ENCODE measurements around the gene NADK. TPM values are rescaled to one million over a fixed set of nuclear protein-coding genes. Genes with fewer than 3 reads are reported as not detected.
A peak's percentile ranks its signal among the peaks of the same experiment; 100 is the strongest.

Gene NADK
- total RNA-seq, 1 experiment from 2014 or later = 56.4 TPM

DNA sequence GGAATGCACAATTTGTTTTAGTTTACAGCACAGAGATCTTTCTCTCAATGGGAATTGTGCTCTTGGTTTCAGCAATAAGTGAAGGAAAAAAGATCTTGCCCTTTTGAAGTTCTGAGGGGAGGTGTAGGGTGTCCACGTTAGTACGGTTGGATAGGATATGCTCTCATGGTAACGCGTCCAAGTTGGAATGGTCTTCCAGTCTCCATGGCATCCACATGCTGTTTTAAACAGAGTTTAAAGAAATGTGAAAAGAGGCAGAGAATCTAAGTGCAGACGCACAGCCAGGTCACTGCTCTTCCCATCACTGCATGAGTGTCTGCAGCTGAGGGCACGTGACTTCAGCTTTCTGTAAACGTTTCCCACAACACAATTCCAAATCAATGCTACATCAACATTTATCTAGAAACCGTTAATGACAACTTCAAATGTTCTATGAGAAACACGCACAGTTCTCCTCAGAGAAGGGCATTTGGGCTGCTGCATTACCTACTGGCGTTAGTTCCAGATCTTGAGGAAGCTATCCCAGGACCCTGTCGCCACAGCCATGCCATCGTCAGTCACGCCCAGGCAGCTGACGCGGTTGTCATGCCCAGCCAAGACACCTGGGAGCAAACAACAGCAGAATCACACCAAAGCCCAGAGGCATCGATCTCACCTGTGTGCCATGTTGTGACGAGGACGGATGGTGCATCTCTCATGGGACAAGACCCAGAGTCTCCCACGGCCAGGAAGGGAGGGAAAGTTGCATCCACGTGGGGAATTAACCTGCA is 8.8 kb upstream of the NADK start:
- DNase-seq (ENCODE audit: low read depth) = no peak

DNA sequence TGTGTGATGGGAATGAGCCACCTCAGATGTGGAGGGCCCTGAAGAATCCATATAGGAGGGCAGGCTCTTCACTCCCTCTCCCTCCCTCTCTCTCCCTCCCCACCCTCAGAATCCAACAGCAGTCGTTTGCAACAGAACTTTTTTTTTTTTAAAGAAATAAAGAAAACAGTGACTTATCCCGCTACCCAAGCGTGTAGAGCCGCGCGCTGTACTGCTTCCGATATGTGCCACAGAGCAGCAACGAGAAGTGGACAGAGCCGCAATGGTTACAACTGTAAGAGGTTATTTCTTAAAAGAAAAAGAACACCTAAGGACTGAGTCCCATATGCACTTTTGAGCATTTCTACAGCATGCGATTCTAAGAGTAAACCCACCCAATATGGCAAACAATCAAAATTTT is 7.4 kb upstream of the NADK start:
- DNase-seq (ENCODE audit: low read depth) = no peak

DNA sequence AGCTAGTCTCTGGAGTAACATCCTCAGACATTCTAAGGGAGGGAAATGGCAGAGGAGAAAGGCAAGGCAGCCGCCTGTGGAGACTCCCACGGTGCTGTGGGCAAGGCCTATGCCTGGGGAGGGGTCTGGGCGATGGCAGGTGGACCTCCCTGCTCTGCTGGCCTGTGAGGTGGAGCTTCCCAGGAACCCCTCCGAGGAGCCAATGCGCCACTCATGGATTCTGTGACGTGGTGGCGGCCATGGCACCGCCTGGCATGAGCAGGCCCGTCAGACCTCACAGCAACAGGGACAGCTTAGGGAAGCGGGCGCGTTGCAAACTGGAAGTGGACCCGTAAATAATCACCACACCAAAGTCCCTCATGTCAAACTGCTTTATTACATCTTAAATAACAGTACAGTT is 6.7 kb upstream of the NADK start:
- no peak for DNase-seq (ENCODE audit: low read depth)

DNA sequence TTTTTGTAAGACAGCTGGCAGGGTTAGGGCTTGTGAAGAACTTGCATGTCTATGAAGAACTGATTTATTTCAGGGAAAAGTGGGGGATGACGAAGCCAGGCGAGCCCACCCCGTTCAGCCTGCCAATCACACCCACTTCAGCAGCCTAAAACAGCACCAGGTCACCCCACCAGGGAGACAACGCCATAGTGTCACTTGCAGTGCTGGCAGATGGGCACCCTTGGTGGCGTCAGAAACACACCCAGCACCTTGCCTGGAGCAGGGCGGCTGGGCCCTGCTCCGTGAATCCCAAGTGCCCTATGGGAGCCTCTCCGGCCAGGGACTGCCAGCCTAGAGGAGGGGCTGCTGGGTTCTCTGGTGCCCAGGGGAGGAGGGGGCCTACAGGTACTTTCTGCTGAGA is 5.0 kb upstream of the NADK start:
- DNase-seq (ENCODE audit: low read depth) = no peak

DNA sequence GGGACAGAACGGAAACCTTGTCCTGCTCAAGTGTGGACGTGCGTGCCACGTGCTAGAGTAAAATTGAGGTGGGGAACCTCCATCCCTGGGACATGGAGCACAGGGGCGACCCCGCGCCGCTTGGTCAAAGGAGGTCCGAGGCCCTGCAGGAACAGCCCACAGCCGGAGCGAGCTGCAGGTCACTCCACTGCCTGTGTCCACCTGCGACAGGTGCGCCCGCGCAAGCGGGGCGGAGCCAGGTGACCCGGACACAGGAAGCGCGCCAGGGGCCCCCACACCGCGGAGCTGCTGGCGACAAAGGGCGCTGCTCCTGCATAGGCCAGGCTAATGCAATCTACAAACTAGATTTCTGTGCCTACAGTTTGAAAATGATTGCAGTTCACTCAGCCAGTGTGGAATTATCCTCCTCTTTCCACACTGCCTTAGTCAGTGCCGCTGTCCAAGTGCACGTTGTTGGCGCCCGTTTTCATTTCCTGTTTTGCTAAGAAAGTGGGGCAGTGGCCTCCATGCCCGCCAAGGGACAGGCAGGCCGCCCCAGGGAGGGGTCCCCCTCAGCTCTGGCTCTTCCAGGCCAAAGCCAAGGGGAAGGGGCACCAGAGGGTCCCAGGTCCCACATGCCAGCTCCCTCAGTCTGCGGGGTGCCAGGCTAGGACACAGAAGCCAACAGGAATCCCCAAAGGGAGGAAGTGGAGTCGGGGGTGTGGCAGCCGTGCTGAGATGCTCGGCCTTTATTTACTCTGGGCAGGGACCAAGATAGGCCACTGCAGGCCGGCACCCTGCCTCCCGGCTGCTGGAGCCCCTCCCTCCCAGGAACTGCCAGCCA is 4.3 kb upstream of the NADK start:
- no peak for DNase-seq (ENCODE audit: low read depth)

DNA sequence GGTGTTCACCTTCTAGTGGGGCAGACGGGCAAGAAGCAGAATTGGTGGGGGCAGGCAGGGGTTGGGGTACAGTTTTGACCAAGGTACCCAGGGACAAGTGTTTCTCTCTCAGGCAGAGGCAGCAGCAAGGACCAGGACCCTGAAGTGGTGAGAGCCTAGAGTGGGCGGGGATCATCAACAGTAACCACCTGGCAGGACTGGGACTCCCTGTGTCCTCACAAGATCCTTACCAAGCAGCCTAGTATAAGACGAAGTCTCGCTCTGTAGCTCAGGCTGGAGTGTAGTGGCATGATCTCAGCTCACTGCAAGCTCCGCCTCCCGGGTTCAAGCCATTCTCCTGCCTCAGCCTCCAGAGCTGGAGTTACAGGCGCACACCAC is 3.2 kb upstream of the NADK start:
- no peak for DNase-seq (ENCODE audit: low read depth)

DNA sequence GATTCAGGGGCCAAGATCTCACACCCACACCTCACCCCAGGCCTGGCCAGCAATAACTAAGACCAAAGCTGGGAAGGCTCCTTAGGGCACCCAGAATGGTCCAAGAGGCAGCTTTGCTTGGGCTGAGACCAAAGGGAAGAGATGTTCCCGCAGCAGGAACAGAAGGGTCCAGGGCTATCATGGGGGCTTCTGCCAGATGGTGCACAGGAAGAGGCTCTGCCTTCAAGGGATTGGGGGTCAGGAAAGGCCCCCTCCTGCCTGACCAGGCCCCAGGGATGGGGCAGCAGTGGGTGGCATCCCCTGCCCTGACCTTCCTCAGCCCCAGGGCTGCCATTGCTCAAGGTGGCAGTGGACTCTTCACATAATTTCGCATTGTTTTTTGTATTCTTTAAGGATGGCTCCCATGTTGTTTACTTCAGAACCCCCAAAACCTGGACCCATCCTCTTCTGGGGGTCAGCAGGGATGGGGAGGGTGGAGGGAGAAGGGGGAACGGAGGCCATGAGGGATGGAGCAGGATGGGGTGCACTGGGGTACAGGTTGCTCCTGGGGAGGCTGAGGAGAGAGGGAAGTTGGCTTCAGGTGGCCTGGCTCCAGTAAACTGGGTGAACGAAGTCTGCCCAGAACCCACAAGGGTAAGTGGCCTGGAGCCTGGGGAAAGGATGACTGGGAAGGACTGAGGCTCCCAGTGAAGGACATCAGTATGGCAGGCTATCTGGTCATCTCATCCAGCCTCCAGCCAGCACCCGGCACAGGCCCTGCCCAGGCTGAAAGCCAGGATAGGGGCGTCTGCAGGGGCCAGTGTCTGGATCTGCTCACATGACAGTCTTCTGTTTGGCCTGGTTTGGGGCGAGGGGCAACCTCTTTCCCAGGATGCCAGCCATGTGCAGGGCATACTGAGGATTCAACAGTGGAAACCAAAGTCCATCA is 2.6 kb upstream of the NADK start:
- DNase-seq (ENCODE audit: low read depth) = no peak

DNA sequence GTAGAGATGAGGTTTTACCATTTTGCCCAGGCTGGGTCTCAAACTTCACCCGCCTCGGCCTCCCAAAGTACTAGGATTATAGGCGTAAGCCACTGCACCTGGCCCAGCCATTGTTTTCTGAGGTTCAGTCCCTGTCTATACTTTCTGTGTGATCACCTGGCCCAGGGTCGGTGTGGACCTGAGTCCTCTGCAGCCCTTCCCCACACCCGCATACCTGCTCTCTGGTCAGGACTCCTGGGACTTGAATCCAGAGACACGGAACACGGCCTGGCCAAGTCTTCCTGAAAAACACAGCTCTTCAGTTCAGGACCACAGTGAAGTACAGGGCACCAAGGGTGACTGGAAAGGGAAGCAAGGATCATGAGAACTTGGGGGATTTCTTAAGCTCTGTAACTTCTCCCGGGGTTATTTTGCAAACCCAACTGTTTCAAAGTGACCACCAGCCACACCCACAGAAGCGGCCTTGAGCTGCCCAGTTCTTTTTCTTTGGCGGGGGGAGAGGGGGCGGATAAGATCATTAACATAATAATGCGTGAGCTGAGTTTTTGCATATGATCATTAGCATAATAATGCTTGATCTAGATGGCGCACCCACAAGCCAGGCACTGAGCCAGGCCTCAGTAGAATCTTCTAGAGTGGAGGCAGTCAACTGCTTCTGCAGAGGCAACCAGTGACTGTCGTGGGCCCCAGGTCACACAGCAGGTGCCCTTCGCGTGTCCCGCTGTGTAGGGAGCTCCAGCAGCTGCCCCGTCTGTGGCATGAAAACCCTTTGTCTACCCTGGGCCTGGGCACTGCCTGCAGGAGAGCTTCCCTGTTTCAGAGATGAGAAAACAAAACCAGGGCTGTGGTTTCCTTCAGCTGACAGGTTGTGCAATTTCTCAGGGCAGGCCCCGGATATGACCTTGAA is 1.7 kb upstream of the NADK start:
- DNase-seq (ENCODE audit: low read depth) = peak; percentile 87

DNA sequence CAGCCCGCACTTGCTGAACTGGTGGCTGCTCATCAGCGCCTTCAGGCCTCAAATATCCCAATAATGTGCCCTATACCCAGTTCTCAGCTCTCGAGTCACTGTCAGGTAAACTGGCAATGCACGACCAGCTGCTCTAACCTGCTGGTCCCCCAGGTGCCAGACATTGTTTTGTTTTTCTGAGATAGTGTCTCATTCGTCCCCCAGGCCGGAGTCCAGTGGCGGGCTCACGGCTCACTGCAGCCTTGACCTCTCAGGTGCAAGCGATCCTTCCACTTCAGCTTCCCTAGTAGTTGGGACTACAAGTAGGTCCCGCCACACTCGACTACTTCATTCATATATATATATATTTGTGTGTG is 1.0 kb upstream of the NADK start:
- no peak for DNase-seq (ENCODE audit: low read depth)

DNA sequence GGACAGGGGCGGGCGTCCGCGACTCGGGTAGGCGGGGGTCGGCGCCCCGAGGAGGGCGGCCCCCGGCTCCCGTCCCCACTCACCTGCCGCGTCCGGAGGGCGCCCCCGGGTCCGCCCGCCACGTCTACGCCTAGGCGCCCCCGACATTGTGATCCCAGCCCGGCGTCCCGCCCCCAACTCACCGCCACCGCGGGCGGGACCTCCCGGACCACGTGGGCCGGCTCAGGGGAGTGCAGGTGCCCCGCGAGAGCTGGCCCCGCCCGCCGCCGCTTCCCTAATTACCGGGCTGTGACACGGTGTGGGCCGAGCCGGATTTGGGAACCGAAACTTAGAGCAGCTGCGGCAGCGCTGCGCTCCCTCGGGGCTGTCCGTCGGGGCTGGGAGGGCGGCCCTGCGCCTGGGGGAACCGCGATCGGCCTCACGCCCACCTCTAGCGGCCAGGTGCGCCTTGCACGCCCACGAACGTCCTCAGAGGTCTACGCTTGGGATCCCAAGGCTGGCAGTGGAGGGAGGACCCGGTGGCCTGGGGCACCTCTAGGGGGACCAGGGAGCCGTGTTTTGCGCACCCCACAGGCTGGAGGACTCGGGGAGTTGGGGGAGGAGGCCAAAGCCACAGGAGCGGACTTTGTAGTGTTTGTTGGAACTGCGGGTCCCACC is 521 bp upstream of the NADK start:
- DNase-seq (ENCODE audit: low read depth) = no peak

DNA sequence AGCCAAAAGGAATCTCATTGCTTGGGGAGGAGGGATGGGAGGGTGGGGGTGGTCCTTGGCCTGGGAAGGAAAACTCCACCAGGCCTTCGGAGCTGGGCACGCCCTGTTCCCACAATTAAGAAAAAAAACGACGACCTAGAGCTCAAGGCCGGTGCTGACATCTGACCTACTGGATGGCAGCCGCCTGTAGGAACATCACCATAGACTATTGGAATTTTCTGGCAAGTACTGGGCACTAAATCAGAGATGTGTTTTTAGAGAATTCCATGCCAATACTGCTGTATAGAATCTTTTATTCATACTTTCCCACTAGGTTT is 729 bp downstream of the NADK start:
- DNase-seq (ENCODE audit: low read depth) = peak; percentile 47

DNA sequence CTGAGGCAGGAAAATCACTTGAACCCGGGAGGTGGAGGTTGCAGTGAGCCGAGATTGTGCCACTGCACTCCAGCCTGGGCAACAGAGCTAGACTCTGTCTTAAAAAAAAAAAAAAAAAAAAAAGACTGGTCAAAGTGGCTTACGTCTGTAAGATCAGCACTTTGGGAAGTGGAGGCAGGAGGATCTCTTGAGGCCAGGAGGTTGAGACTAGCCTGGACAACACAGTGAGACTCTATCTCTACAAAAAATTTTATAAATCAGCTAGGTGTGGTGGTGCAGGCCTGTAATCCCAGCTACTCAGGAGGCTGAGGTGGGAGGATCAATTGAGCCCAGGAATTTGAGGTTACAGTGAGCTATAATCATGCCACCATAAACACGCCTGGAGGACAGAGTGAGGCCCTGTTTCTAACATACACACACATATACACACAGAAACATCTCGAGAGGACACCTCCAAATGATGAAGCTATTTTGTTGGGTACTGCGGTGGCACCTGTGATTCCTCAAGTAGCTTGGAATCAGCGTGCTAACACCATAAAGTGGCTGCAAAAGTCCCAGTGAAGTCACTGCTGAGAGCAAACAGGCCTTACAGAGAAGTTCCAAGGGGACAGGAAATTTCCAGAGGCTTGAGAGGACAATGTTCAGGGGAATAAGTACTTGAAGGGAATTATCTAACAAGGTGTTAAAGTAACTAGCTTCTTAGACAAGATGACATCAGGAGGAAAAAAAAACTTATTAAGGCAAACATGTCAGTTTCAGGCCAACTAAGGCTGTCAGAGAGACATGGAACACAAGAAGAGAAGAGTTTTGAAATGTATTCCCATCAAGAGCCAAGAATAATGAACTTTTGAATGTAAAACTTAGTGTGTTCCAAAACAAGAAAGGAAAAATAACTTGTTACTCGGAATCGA is 1.3 kb downstream of the NADK start:
- DNase-seq (ENCODE audit: low read depth) = no peak

DNA sequence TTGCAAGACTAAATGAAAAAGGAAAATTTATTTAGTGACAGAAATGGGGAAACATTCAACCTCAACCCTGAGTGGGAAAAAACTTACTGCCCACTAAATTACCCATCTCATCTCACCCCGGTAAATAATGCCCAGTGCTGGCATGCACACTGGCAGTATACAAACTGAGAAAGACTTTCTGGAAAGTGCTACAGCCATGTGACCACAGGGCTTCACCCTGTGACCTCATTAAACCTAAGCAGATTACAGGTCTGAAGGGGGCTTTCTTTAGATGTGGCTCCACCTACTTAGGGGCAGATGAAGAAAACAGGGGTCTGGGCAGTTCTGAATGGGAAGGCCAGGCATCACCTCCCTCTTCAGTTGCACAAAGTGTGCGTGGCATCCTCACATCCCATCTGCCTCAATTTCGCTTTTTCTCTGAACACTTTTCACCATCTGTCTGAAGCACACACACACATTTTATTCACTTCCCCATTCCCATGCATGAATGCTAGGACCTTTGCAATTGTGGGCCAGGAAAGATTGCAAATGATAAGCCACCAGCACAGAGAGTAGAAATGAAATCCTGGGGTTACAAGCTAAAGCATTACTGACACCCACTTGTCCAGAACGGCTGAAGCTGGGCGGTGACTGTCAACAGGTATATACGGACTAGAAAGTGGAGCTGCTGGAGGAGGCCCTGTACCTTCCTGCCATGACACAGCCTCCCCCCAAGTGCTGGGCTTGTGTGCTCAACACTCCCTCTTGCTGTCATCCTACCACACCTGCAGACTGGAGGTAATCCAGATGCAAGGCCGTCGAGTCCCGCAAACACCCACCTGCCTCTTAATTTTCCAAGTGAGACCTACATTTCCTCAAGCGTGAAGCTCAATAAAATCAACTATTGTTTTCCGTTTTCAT is 2.7 kb downstream of the NADK start:
- DNase-seq (ENCODE audit: low read depth) = no peak

DNA sequence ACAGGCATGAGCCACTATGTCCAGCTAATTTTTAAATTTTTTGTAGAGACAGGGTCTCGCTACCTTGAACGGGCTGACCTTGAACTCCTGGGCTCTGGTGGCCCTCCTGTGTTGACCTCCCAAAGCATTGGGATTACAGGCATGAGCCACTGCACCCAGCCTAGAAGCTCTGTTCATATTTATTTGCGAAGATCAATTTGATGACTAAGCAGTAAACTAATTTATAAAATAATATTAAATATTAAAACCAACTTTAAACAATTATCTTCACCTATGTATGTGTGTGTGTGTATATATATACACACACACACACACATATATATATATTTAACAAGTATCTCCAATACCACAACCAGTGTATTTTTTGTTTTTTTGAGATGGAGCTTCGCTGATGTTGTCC is 4.4 kb downstream of the NADK start:
- no peak for DNase-seq (ENCODE audit: low read depth)

DNA sequence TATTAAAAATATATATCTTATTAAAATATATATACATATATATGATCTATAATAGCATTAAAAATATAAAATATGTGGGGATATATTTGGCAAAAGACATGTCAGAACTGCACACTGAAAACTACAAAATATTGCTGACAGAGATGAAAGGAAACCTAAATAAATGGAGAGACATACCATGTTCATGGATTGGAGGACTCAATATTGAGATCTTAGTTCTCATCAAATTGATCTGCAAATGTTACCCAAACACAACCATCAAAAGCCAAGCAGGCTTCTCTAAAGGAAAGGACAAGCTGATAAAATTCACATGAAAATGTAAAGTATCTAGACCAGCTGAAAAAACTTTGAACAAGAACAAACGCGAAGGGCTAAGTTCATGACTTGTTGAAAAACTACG is 7.2 kb downstream of the NADK start:
- no peak for DNase-seq (ENCODE audit: low read depth)

DNA sequence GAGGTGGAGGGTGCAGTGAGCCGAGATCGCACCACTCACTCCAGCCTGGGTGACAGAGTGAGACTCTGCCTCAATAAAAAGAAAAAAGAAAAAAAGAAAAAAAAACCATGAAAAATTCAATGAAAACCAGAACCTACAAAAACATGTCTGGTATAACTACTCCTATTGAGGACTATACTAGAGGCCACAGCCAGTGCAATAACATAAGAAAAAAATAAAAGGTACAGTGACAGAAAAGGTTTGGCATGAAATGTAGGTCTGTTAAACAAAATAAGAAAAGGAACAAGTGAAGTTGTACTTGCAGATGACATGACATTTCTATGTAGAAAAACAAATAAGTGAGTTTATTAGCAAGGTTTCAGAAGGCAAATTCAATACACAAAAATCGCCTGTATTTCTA is 8.2 kb downstream of the NADK start:
- no peak for DNase-seq (ENCODE audit: low read depth)

DNA sequence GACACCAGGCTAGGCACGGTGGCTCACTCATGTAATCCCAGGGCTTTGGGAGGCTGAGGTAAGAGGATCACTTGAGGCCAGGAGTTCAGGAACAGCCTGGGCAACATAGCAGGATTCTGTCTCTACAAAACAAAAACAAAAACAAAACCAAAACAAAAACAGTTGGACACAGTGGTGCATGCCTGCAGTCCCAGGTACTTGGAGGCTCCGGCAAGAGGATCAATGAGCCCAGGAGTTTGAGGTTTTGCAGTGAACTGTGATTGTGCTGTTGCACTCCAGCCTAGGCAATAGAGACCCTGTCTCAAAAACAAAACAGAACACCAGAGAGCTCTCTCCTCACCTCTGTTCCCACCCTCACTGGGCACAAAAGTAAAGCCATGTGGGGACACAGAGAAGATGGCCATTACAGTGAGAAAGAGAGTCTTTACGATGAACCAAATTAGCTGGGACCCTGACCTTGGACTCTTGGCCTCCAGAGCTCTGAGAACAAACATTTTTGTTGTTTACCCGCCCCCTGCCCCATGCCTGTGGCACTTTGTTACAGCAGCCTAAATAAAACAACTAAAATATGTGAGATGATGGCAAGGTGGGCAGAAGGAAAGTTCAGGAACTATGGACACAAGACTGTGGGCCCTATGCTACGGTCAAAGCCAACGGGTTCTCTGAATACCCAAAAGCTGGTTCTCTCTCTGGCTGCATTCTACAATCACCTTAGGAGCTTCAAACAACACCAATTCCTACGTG is 9.8 kb downstream of the NADK start:
- no peak for DNase-seq (ENCODE audit: low read depth)

Measured in LHCN-M2 (cell line).